CD4-positive, alpha-beta T cell (primary cell): ENCODE data around the gene TP53I13. TPM values are rescaled to one million over a fixed set of nuclear protein-coding genes. Genes with fewer than 3 reads are reported as not detected.

ENCODE experiments used
- ATAC-seq: fragments of 200-7000 bp; cut with Tn5 transposase; one replicate; pipeline ENCODE4 v1.10.0; 2022; ENCODE audit warnings: mild to moderate bottlenecking; ENCODE audit not compliant: poor library complexity
- CTCF ChIA-PET: fragments of 350-600 bp; sonication (Branson Sonifier 250); formaldehyde crosslinking; loops from one replicate; lab custom pipeline; 2021; ENCODE audit warnings: antibody characterized with exemption, inconsistent platforms; lab: Charles Lee
- POLR2A ChIA-PET: fragments of 350-600 bp; sonication (Branson Sonifier 250); formaldehyde crosslinking; loops from one replicate; lab custom pipeline; 2021; ENCODE audit warnings: antibody characterized with exemption, inconsistent platforms; lab: Charles Lee
- DNase-seq, 14 experiments: peaks; one replicate each; pipeline ENCODE4 v3.0.0-alpha.2; 2013 to 2020; ENCODE audit warnings: mixed read lengths in 2 of 14
- H3K27ac ChIP-seq, 2 donors: one replicate each; pipeline versions ENCODE4 v1.5.1 to v1.7.0; 2013; ENCODE audit warnings: low read length in 2 of 2, low read depth in 1 of 2, mild to moderate bottlenecking in 1 of 2
- H3K27me3 ChIP-seq, 2 experiments: 1 replicate in 1 of 2; 2 replicates in 1 of 2; pipeline versions ENCODE4 v1.6.1 to v1.7.0; 2013; ENCODE audit warnings: low read length in 2 of 2, control low read depth in 1 of 2, mild to moderate bottlenecking in 1 of 2, moderate library complexity in 1 of 2; ENCODE audit not compliant: insufficient read depth in 2 of 2, control insufficient read depth in 1 of 2
- H3K36me3 ChIP-seq: one replicate; pipeline ENCODE4 v1.6.1; 2013; ENCODE audit warnings: low read length, control low read depth; ENCODE audit not compliant: insufficient read depth
- H3K4me1 ChIP-seq: one replicate; pipeline ENCODE4 v1.6.1; 2013; ENCODE audit warnings: low read length, control low read depth; ENCODE audit not compliant: insufficient read depth
- H3K4me3 ChIP-seq: one replicate; pipeline ENCODE4 v1.5.1; 2013; ENCODE audit warnings: mild to moderate bottlenecking, low read length, moderate library complexity
- H3K9me3 ChIP-seq, 2 experiments: 1 replicate in 1 of 2; 2 replicates in 1 of 2; pipeline versions ENCODE4 v1.6.1 to v1.7.0; 2013; ENCODE audit warnings: low read length in 2 of 2, mild to moderate bottlenecking in 2 of 2, control low read depth in 1 of 2, moderate library complexity in 1 of 2; ENCODE audit not compliant: control insufficient read depth in 1 of 2, insufficient read depth in 1 of 2
- H3K27ac Mint-ChIP-seq: one replicate; pipeline ENCODE4 v1.8.0; 2020; ENCODE audit warnings: mixed read lengths
- H3K27me3 Mint-ChIP-seq: one replicate; pipeline ENCODE4 v1.8.0; 2021; ENCODE audit warnings: mixed read lengths
- H3K36me3 Mint-ChIP-seq: one replicate; pipeline ENCODE4 v1.8.0; 2021; ENCODE audit warnings: low read depth, mixed read lengths
- H3K4me1 Mint-ChIP-seq: one replicate; pipeline ENCODE4 v1.8.0; 2021; ENCODE audit warnings: low read depth, mixed read lengths
- H3K4me3 Mint-ChIP-seq: one replicate; pipeline ENCODE4 v1.8.0; 2020; ENCODE audit warnings: mild to moderate bottlenecking, mixed read lengths
- H3K9me3 Mint-ChIP-seq: one replicate; pipeline ENCODE4 v1.8.0; 2020; ENCODE audit warnings: mixed read lengths
- intact Hi-C, 2 experiments: fragments of 100-400 bp; cut with DNase I in 1 of 2; cut with micrococcal nuclease in 1 of 2; formaldehyde crosslinking; loops; one replicate each; pipeline versions ENCODE4 v1.15.1 to v1.9.0; 2023 to 2025; cut with DNase I, micrococcal nuclease
- total RNA-seq, 174 experiments: library from RNA in 2 of 174; stranded (reverse) in 2 of 174; gene quantifications; one replicate each; pipeline ENCODE4 v1.2.3 and lab custom pipeline; 2021 to 2026
- TF ChIP-seq, protein P1 (sequence below): fragments of 200-600 bp; IDR thresholded peaks from one replicate; pipeline ENCODE4 v1.8.0; 2022; ENCODE audit warnings: antibody characterized with exemption, mild to moderate bottlenecking

TP53I13 gene
- total RNA-seq, 2 experiments from 2014 or later = 45.8 to 47.7 TPM

DNA sequence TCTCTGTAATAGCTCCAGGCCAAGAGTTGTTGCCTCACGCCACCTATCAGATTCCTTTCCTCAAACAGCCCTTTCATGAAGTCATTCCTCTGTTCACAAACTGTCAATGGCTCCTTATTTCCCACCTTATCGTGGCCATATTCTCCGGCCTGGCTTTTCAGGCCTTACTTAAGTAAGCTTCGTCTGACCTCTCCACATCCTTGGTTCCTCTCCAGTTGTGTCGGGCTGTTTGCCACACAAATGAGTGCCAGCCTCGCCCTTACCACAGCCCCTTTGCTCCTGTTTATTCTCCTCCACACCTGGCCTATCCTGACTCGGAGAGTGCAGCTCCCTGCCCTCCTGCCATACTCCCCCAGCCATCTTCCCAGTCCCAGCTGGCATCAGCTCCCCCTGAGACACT is 2.0 kb downstream of the TP53I13 start:
- Histone ChIP-seq H3K27ac (no peak overlapping the region), H3K4me3 (no peak overlapping the region), H3K9me3 (no peaks in the 10 kb centered on the region), H3K27me3 (no peaks in the 10 kb centered on the region), H3K4me1 (peaks cover 38% of the 10 kb centered on the region), H3K36me3 (peaks cover 27% of the 10 kb centered on the region)
- Mint-ChIP-seq H3K27me3 (no peaks in the 10 kb centered on the region), H3K27ac (peak overlapping the region; percentile 12), H3K9me3 (no peaks in the 10 kb centered on the region), H3K4me1 (peaks cover 22% of the 10 kb centered on the region), H3K36me3 (peaks cover 23% of the 10 kb centered on the region), H3K4me3 (peak overlapping the region; percentile 82)
- no peak for ATAC-seq
- CTCF ChIA-PET = interaction anchor here (1.4 to 5.0 kb wide), 3 partner anchors 21 to 47 kb away, joined by 4 to 30 read pairs (median 15); no protein-coding TSS in a partner anchor
- DNase-seq = peak in 1 of 14 experiments; percentile 20
- POLR2A ChIA-PET = interaction anchor here (1.8 kb wide), 1 partner anchor 34 kb away, joined by 3 read pairs; no protein-coding TSS in a partner anchor
- TF ChIP-seq, protein P1, sequence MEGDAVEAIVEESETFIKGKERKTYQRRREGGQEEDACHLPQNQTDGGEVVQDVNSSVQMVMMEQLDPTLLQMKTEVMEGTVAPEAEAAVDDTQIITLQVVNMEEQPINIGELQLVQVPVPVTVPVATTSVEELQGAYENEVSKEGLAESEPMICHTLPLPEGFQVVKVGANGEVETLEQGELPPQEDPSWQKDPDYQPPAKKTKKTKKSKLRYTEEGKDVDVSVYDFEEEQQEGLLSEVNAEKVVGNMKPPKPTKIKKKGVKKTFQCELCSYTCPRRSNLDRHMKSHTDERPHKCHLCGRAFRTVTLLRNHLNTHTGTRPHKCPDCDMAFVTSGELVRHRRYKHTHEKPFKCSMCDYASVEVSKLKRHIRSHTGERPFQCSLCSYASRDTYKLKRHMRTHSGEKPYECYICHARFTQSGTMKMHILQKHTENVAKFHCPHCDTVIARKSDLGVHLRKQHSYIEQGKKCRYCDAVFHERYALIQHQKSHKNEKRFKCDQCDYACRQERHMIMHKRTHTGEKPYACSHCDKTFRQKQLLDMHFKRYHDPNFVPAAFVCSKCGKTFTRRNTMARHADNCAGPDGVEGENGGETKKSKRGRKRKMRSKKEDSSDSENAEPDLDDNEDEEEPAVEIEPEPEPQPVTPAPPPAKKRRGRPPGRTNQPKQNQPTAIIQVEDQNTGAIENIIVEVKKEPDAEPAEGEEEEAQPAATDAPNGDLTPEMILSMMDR = no peak
- intact Hi-C loops = loop anchor here in 1 of 2 experiments (10.0 kb wide), 1 partner anchor 904 kb away; the partner anchor contains the start of gene GOSR1

DNA sequence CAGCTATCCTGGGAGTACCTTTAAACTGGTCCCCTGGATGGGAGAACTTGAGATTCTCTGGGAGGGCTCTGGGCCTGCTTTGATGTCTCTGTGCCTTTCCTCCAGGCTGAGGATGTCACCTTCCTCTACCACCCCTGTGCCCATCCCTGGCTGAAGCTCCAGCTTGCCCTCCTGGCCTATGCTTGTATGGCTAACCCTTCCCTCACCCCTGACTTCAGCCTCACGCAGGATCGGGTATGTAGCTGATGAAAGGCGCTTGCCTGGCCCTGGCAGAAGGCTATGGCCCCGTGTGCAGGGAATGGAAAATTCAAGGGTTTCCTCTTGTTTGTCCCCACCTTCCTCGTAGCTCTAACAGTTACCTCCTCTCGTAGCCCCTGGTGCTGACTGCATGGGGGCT is 3.0 kb downstream of the TP53I13 start:
- ATAC-seq = no peak
- peaks cover 16% of the 10 kb centered on the region for H3K4me1 Mint-ChIP-seq

DNA sequence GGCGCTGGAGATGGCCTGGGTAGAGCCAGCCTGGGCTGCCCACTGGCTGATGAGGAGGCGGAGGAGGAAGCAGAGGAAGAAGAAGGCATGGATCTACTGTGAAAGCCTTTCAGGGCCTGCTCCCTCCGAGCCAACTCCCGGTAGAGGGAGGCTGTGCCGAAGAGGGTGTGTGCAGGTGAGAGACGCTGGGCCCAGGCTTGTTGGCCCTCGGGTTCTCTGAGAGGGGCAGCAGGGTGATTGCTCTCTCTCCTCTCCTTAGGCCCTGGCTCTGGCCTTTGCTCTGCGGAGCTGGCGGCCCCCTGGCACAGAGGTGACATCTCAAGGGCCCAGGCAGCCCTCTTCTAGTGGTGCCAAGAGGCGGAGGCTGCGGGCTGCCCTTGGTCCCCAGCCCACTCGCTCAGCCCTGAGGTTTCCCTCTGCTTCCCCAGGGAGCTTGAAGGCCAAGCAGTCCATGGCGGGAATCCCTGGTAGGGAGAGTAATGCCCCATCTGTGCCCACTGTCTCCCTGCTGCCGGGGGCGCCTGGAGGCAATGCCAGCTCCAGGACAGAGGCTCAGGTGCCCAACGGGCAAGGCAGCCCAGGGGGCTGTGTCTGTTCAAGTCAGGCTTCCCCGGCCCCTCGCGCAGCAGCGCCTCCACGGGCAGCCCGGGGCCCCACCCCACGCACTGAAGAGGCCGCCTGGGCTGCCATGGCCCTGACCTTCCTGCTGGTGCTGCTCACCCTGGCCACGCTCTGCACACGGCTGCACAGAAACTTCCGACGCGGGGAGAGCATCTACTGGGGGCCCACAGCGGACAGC is 3.6 kb downstream of the TP53I13 start:
- POLR2A ChIA-PET = interaction anchor here (1.1 to 1.8 kb wide), 4 partner anchors 16 to 46 kb away, joined by 3 to 7 read pairs (median 5); no protein-coding TSS in a partner anchor
- CTCF ChIA-PET = interaction anchor here (0.8 to 5.0 kb wide), 7 partner anchors 9 to 359 kb away, joined by 3 to 30 read pairs (median 5); no protein-coding TSS in a partner anchor
- intact Hi-C loops = loop anchor here in 1 of 2 experiments (10.0 kb wide), 1 partner anchor 903 kb away; the partner anchor contains the start of gene GOSR1
- ATAC-seq (no peak), DNase-seq (peak in 3 of 14 experiments; percentile 0 to 38 (median 32))
- H3K4me3 ChIP-seq = no peak overlapping the region
- TF ChIP-seq, protein P1 = no peak
- Mint-ChIP-seq H3K27ac (peak overlapping the region; percentile 42), H3K9me3 (no peaks in the 10 kb centered on the region), H3K27me3 (no peaks in the 10 kb centered on the region), H3K36me3 (peaks cover 30% of the 10 kb centered on the region), H3K4me3 (no peak overlapping the region), H3K4me1 (peaks cover 16% of the 10 kb centered on the region)
- no peaks in the 10 kb centered on the region for H3K9me3 ChIP-seq
- H3K27me3 ChIP-seq = no peaks in the 10 kb centered on the region
- H3K27ac ChIP-seq = no peak overlapping the region
- H3K36me3 ChIP-seq = peaks cover 43% of the 10 kb centered on the region
- H3K4me1 ChIP-seq = peaks cover 29% of the 10 kb centered on the region

More for the DNA sequence above, 3.0 kb downstream of the TP53I13 start:
- ChIA-PET CTCF (interaction anchor here (1.1 to 5.0 kb wide), 3 partner anchors 20 to 46 kb away, joined by 3 to 30 read pairs (median 15); no protein-coding TSS in a partner anchor), POLR2A (interaction anchor here (1.8 kb wide), 2 partner anchors 17 to 35 kb away, joined by 3 to 7 read pairs; no protein-coding TSS in a partner anchor)
- Histone ChIP-seq H3K36me3 (peaks cover 37% of the 10 kb centered on the region), H3K4me3 (no peak overlapping the region), H3K9me3 (no peaks in the 10 kb centered on the region), H3K27me3 (no peaks in the 10 kb centered on the region), H3K4me1 (peaks cover 29% of the 10 kb centered on the region), H3K27ac (no peak overlapping the region)
- DNase-seq = no peak
- Mint-ChIP-seq H3K4me3 (peak overlapping the region; percentile 82), H3K27me3 (no peaks in the 10 kb centered on the region), H3K9me3 (no peaks in the 10 kb centered on the region), H3K36me3 (peaks cover 29% of the 10 kb centered on the region), H3K27ac (peak overlapping the region; percentile 42)
- intact Hi-C loops = loop anchor here in 1 of 2 experiments (10.0 kb wide), 1 partner anchor 903 kb away; the partner anchor contains the start of gene GOSR1
- TF ChIP-seq, protein P1 = no peak
